Stimulated activated CD4-positive, alpha-beta T cell treated with anti-CD3 and anti-CD28 coated beads, Interleukin-4, amount 100 ng/mL, for 48 hours (primary cell): ENCODE measurements around the gene SDC1.

ENCODE experiments used
- DNase-seq, 2 donors: peaks; one replicate each; pipeline ENCODE4 v3.0.0-alpha.2; 2020; ENCODE audit warnings: low read depth in 2 of 2

The SDC1 gene

DNA sequence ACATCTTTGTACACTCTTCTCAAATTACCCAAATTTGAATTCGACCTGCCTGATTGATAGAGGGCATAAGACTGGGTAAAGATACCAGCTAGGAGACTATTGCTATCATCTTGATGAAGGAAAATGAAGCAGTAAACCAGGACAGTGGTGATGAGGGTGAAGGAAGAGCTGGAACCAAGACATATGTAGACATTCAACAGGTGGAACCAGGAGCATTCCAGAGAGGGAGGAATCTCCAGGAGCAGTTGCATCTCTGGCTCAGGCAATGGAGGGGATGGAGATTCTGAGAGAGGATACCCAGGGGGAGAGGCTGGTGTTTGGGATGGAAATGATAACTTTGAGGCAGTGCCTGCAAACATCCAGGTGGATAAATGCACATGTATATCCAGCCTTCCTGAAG lies 41.6 kb downstream of the SDC1 start:
- no peak for DNase-seq

DNA sequence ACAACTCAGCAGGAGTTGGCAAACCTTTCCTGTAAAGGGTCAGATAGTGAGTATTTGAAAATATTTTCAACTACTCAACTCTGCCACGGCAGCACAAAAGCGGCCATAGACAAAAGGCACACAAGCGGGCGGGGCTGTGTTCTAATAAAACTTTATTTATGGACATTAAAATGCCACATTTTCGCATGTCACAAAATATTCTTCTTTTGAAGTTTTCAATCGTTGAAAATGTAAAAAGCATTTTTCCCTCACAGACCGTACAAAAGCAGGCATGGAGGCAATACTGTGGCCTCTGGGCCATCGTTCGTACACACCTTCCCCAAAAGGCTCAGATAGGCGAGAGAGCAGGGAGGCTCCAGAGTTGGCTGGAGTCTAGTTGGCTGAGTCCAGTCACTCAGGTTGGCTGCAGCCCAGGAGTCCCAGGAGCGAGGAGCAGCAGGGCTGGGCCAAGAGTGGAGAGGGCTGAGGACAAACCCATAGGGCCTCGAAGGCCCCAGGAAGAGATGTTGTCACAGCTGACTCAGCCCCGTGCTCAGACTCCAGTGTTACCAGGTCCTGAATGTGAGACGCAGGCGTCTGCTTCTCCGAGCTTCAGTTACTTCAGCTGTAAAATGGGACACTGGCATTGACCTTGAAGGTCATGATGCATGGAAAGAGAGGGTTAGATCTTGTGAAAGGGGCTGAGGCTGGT lies 42.5 kb downstream of the SDC1 start:
- no peak for DNase-seq

- DNase-seq = no peak
Observed at GRCh38 chr2:20181761-20182160, 43.2 kb downstream of the SDC1 start.

DNA sequence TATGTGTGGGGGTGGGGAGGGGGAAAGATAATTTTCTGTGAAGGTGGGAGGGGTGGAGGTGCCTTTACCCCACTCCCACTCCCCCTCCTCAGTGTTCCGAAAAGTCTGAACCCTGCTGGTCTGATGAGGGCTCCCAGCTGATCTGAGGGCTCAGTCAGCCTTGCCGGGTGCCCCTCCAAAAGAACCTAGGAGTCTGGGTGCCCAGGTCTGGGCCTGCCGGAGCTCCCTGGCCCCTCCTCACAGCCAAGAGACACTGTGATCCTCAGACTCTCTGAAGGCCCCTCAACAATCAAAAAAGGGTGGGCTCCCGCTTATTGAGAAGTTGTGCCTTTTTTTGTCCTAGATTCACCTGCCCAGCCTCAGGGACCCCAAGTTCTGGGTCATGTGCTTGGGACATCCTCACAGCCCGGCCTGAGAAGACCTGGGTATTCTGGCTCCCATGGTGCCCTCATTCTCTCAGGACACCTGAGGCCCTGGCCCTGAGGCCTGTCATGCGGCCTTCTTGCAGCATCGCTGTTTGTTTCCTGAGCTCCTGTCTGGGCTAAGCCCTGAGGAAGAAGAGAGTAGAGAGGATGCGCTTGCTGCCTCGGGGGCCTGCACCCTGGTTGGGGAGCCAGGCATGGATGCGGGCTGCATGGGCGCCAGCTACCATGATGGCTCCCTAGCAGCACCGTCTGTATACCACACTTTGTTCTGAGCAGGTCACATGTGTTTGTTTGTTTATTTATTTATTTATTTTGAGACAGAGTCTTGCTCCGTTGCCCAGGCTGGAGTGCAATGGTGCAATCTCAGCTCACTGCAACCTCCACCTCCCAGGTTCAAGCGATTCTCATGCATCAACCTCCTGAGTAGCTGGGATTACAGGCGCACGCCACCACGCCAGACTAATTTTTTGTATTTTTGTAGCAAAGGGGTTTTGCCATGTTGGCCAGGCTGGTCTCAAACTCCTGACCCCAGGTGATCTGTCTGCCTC lies 44.0 kb downstream of the SDC1 start:
- no peak for DNase-seq

GRCh38 chr2:20179755-20180594 lies 45.0 kb downstream of the SDC1 start:
- DNase-seq = no peak

- DNase-seq = no peak
Observed at GRCh38 chr2:20179466-20179754, 45.5 kb downstream of the SDC1 start.

GRCh38 chr2:20178666-20179465 lies 46.1 kb downstream of the SDC1 start:
- DNase-seq = no peak

DNA sequence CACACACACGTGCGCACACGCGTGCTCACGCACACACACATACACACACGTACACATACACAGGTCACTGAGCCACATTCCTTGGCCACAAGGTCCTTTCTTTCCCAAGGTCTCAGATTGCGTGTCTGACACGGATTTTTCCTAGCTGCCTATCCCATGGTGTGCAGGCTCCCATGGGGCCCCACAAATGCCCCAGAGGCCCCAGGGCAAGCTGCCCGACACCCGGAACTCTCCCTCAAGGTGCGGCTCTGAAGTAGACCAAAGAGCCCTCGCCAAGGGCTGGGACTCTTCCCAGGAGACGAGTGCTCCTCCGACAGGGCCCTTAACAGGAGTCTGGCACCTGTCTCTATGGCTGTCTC lies 46.7 kb downstream of the SDC1 start:
- DNase-seq = no peak

GRCh38 chr2:20177556-20178248 lies 47.2 kb downstream of the SDC1 start:
- no peak for DNase-seq

GRCh38 chr2:20176760-20177159 lies 48.2 kb downstream of the SDC1 start:
- DNase-seq = no peak

DNA sequence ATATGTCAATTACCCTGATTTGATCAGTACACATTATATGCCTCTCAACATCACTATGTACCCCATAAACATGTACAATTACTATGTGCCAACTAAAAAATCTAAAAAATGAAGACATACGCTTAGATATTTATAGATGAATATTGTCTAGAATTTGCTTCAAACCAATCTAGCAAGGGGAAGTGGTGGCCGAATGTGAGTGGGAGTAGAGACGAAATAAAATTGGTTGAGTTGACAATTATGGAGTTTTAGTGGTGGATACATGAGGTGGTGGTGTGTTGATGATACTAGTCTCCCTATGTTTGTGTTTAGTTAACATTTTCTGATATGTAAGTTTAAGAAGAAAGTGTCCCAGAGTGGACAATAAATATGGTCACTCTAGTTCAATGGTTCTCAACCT lies 49.0 kb downstream of the SDC1 start:
- DNase-seq = no peak

- DNase-seq = no peak
Observed at GRCh38 chr2:20175267-20175666, 49.7 kb downstream of the SDC1 start.

DNA sequence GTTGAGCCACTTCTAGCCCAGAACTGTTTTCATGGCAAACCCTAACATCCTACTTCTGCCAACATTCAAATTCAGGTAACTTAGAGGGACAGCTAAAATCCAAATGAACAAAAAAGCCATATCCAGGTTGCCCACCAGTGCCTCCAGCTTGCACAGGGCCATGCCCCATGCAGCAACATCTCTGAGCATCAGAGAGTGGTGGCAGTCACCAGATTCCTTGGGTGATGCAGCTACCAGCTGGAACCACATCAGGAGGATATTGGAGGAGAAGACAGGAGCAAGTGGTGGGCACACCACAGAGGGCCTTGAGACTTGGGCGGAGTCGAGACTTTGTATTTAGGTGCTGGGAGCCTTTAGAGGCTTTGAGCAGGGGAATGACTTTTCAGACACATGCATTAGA lies 50.5 kb downstream of the SDC1 start:
- no peak for DNase-seq

GRCh38 chr2:20173496-20174402 lies 51.2 kb downstream of the SDC1 start:
- no peak for DNase-seq

- DNase-seq = no peak
Observed at GRCh38 chr2:20173064-20173463, 51.9 kb downstream of the SDC1 start.

DNA sequence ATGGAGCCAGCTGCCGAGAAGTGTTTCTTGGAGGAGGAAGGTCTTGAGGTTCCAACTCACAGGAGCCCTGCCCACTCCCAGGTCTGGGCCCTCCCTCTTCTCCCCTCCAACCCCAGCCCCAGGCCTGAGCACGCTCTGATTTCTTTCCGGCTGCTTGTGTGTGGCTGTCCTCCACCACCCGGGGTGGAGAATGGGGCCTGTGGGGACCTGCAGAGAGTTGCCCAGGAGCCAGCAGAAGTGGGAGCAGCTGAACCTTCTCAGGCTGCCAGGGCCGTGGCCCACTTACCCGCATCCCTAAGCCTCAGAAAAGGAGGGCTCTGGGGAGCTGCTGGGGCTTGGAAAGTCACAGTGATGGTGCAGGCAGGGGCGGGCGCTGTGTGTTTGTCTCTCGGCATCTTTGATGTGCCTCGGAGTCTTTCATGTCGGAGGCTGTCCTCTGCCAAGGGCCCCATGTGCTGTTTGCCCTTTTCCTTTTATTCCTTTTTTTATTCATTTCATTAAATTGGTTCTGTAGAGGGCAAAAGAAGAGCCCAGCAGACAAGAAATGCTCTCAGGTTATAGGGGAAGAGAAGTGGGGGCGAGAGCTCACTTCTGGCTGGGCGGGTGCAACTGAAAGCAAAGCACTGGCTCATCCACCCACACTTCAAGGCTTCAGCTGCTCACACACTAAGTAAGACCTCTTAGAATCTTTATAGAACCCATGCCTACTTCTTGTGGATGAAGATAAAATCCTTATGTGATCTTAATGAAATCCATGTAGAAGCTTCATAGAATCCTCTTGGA lies 52.5 kb downstream of the SDC1 start:
- no peak for DNase-seq

DNA sequence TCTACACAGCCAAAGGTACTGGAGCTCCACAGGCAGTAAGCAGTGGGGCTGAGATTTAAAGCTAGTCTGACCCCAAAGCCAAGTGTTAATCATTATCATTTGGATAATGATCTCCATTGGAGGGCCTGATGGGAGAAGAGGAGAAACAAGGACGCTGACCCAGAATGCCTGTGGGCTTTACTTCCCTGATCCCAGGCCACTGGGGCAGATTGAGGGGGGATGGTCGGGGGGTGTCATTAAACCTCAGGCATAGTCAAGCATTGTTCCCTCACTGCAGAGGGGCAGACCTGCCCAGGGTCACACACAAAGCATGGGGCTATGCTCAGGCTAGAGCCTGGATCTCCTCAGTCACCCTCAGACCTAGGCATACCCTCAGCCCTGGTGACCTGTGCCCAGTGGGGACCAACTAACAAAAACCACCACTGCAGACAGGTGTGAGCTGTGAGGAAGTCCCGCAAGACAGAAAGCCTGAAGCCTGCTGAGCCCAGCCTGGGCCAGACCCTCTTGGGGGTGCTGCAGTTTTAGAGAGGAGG lies 53.4 kb downstream of the SDC1 start:
- no peak for DNase-seq

DNA sequence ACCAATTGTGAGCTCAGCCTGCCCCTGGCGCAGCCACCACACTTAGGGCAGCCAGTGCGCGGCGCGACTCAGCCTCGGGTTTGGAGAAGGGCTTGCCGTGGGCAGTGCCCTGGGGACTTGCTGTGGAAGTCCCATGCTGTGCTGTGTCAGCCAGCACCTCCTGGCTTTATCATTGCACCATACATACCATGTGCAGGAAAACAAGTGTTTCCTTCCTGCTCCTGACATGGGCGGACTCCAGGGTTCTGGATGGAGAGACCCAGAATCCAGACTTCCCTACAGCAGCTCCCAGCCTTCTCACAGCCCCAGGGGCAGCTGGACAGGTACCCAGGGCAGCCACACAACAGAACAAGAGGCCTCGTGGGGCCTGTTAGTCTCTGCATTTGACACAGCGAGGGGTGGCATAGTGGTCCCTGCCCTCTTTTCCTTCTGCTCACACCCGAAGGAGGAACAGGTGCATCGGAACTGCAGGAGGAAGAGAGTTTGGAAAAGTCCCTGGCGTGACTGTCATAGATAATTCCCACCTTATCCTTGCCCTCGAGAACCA lies 54.2 kb downstream of the SDC1 start:
- DNase-seq = no peak
